ENCODE data around the gene PAN3. TPM values are rescaled to one million over a fixed set of nuclear protein-coding genes. Genes with fewer than 3 reads are reported as not detected.

PAN3 gene
- total RNA-seq, 1 experiment from 2014 or later = 48.5 TPM

GRCh38 chr13:28181413-28181812, 43.1 kb downstream of the PAN3 start:
- no peak overlapping the region for H3K27ac ChIP-seq (ENCODE audit: insufficient read length, low read depth, low read length)
- no peak overlapping the region for H3K18ac ChIP-seq (ENCODE audit: insufficient read length, low read depth, low read length)
- Mint-ChIP-seq H3K27me3 (ENCODE audit: low read depth) (no peaks in the 10 kb centered on the region), H3K4me1 (peaks cover 3 to 12% of the 10 kb centered on the region in 2 experiments; a peak in 3 of 4 replicates), H3K9me3 (no peaks in the 10 kb centered on the region), H3K4me3 (no peak overlapping the region), H3K36me3 (ENCODE audit: insufficient read depth in 1 of 3, low read depth in 3 of 3) (peaks cover 5 to 21% (median 20%) of the 10 kb centered on the region in 3 experiments; a peak in 5 of 7 replicates), H3K27ac (no peak overlapping the region)
- no peak overlapping the region for H3K56ac ChIP-seq (ENCODE audit: insufficient read length, low read depth, low read length)
- no peaks in the 10 kb centered on the region for H3K79me1 ChIP-seq (ENCODE audit: insufficient read depth, low read depth, low read length, poor library complexity, severe bottlenecking)
- no CpG with 5 or more reads among the region's 2 CpGs for WGBS (ENCODE audit: extremely low coverage, insufficient read length, low lambda C conversion rate)
- no peak overlapping the region for H2BK5ac ChIP-seq (ENCODE audit: insufficient read length, low read length)
- no peak overlapping the region for H3K4me2 ChIP-seq (ENCODE audit: insufficient read depth, insufficient read length, low read length)
- H2BK15ac ChIP-seq (ENCODE audit: low read depth, low read length) = no peak overlapping the region
- no peaks in the 10 kb centered on the region for H4K20me1 ChIP-seq (ENCODE audit: control insufficient read depth, insufficient read depth, insufficient read length)
- H2BK20ac ChIP-seq (ENCODE audit: low read depth, low read length, poor library complexity, severe bottlenecking) = no peak overlapping the region
- H3K23me2 ChIP-seq (ENCODE audit: insufficient read length, low read depth, low read length, poor library complexity, severe bottlenecking) = no peaks in the 10 kb centered on the region
- H3K4ac ChIP-seq (ENCODE audit: low read depth, low read length) = no peak overlapping the region
- no peak overlapping the region for H4K5ac ChIP-seq (ENCODE audit: insufficient read length, low read depth, low read length)
- no peaks in the 10 kb centered on the region for H3K9me3 ChIP-seq (ENCODE audit: control insufficient read depth, low read depth, low read length)
- no peak overlapping the region for H3K23ac ChIP-seq (ENCODE audit: insufficient read length, low read depth, low read length)
- no peak overlapping the region for H3K9ac ChIP-seq (ENCODE audit: extremely low read depth, insufficient read length, low read length)
- H2AK5ac ChIP-seq (ENCODE audit: insufficient read length, low read length) = no peak overlapping the region
- H3K27me3 ChIP-seq (ENCODE audit: insufficient read depth, low read length) = no peaks in the 10 kb centered on the region
- H3K4me1 ChIP-seq (ENCODE audit: insufficient read depth, low read length) = no peaks in the 10 kb centered on the region
- no peaks in the 10 kb centered on the region for H3K79me2 ChIP-seq (ENCODE audit: insufficient read depth, low read length)
- H3K14ac ChIP-seq (ENCODE audit: insufficient read depth, low read length) = no peak overlapping the region
- DNase-seq = no peak
- H2AFZ ChIP-seq (ENCODE audit: low read length) = no peak overlapping the region
- TF ChIP-seq CTCF (conservative IDR thresholded peaks at IDR 0.05) = no peak
- no peak overlapping the region for H2BK120ac ChIP-seq (ENCODE audit: low read depth, low read length, poor library complexity, severe bottlenecking)
- no peak overlapping the region for H4K8ac ChIP-seq (replicated peaks; ENCODE audit: insufficient read length, low read depth, low read length)
- H4K91ac ChIP-seq (ENCODE audit: insufficient read length, low read depth, low read length) = no peak overlapping the region
- H2BK12ac ChIP-seq (ENCODE audit: insufficient read length, low read depth, low read length) = no peak overlapping the region
- no peak overlapping the region for H3T11ph ChIP-seq (ENCODE audit: low read length)
